ENCODE data around the gene ABCC2.

GRCh38 chr10:99875473-99875872, 93.0 kb downstream of the ABCC2 start:
- TF ChIP-seq, protein P1, sequence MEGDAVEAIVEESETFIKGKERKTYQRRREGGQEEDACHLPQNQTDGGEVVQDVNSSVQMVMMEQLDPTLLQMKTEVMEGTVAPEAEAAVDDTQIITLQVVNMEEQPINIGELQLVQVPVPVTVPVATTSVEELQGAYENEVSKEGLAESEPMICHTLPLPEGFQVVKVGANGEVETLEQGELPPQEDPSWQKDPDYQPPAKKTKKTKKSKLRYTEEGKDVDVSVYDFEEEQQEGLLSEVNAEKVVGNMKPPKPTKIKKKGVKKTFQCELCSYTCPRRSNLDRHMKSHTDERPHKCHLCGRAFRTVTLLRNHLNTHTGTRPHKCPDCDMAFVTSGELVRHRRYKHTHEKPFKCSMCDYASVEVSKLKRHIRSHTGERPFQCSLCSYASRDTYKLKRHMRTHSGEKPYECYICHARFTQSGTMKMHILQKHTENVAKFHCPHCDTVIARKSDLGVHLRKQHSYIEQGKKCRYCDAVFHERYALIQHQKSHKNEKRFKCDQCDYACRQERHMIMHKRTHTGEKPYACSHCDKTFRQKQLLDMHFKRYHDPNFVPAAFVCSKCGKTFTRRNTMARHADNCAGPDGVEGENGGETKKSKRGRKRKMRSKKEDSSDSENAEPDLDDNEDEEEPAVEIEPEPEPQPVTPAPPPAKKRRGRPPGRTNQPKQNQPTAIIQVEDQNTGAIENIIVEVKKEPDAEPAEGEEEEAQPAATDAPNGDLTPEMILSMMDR (optimal IDR thresholded peaks at IDR 0.05 in 1 of 3, IDR thresholded peaks at IDR 0.05 in 1 of 3, conservative IDR thresholded peaks at IDR 0.05 in 1 of 3; ENCODE audit: extremely low read depth in 1 of 3, insufficient read depth in 2 of 3, low read length in 3 of 3) = no peak
- TF ChIP-seq EZH2 (IDR thresholded peaks at IDR 0.05; ENCODE audit: low read length) = no peak

Data from keratinocyte (primary cell).